ENCODE measurements around the gene MIER2.
"Not testable (repeated sequence)": the region's sequence is repeated elsewhere in the genome, so short reads cannot be mapped to it uniquely, and the experiment has no call there.

The MIER2 gene

GRCh38 chr19:281156-281853 is 63.3 kb downstream of the MIER2 start:
- DNase-seq: no peak

DNA sequence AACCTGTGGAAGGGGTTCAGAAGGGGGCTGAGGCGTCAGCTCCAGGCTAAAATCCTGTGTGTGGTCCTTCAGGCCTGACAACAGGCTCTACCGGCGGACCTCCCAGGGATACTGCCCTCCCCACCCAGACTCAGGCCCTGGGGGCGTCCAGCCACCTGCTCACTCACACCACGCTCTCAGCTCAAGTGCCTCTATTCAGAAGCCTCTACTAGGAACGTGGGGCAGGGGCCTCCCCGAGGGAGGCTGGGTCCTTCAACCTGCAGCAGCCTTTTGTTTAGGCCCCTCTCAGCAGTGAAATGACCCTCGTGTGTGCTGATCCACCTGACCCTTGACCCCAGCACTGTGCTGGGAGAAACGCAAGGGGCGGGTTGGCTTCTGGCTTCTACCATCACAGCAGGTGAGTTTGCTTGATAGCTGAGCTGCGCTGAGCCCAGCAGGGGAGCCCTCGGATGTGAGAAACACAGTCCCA is 64.0 kb downstream of the MIER2 start:
- DNase-seq: no peak

GRCh38 chr19:279656-280055 is 64.9 kb downstream of the MIER2 start:
- DNase-seq: no peak

DNA sequence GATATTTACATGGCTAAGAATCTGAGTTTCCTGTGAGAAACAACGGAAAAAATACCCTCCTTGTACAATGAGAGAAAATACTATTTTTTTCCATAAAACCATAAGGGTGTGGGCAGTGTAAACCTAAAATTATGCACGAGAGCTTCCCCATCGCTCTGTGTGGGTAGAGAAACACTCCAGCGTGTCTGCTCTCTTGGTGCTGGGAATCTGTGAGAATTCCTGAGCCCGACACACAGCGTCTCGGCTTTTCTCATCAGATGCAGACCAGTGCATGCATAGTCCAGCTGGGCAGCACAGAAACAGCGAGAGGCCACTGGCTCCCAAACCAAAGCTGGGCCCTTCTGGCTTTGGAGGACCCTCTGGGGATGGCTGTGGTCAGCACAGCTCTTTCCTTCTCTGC is 65.4 kb downstream of the MIER2 start:
- DNase-seq: no peak

GRCh38 chr19:277581-278165 is 66.9 kb downstream of the MIER2 start:
- DNase-seq: no peak

GRCh38 chr19:277131-277530 is 67.5 kb downstream of the MIER2 start:
- DNase-seq: no peak

- no peak for DNase-seq
Measured at GRCh38 chr19:275958-276646, 68.5 kb downstream of the MIER2 start.

DNA sequence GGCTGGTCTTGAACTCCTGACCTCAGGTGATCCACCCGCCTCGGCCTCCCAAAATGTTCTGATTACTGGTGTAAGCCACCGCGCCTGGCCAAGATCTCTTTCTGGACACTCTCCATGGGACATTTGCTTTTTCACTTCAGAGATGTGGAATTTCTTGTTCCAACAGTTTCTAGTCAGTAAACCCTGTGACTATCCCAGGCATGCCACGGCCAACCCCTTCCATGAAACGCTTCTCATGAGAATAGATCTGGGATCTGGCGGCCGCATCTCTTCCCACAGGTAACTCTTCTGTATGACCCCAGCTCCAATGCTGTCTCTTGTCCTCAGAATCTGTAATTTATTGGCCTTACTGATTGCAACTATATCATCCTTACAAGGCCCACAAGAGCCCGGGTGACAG is 69.6 kb downstream of the MIER2 start:
- DNase-seq: no peak

- no peak for DNase-seq
Measured at GRCh38 chr19:273393-273792, 71.2 kb downstream of the MIER2 start.

DNA sequence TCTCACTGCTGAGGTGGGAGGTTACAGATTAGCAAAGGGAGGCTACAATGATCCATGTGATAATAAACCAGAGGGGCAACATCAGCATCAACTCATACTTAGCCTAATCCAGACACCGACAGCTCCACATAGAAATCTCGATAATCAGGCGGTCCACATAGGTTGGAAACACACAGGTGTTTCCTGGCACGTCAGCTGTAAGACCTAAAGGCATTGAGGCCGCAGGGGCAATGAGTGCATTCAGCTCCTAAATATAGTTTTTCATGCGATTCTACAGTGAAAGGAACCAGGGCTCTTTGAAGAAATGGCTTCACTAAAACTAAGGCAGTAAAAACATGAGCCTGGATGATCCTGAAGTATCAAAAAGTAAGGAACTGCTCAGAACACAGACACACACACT is 72.7 kb downstream of the MIER2 start:
- DNase-seq: no peak

DNA sequence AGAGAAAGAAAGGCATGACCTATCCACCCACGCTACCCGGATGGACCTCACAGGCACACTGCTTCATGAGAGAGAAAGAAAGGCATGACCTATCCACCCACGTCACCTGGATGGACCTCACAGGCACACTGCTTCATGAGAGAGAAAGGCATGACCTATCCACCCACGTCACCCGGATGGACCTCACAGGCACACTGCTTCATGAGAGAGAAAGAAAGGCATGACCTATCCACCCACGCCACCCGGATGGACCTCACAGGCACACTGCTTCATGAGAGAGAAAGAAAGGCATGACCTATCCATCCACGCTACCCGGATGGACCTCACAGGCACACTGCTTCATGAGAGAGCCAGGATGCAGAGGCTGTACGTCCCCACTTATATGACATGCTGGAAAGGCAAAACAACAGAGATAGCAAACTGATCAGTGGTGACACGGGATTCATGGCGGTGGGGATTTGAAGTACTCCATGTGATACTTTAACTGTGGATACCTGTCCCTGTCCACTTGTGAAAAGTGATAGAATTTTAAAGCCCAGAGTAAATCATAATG is 73.8 kb downstream of the MIER2 start:
- DNase-seq: not testable (repeated sequence)

- DNase-seq: no peak
Measured at GRCh38 chr19:269241-269640, 75.4 kb downstream of the MIER2 start.

- no peak for DNase-seq
Measured at GRCh38 chr19:262125-262524, 82.5 kb downstream of the MIER2 start.

DNA sequence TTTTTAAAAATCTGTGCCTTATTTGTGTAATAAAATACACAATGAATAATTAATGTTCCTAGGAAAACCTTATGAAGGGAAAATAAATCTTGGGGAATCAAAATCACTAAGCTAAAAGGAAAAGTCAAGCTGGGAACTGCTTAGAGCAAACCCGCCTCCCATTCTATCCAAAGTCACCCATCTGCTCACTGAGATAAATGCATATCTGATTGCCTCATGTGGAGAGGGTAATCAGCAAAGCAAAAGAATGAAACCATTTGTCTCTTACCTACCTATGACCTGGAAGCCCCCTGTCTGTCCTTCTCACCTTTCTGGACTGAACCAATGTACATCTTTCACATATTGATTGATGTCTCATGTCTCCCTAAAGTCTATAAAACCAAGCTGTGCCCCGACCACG is 87.8 kb downstream of the MIER2 start:
- not testable (repeated sequence) for DNase-seq
